MM.1S (cell line): Measurements from ENCODE around the gene LILRB4.

Experiments used
- DNase-seq: peaks from one replicate; pipeline ENCODE4 v3.0.0-alpha.2; 2015
- H2AFZ ChIP-seq: fragments of 300-600 bp; sonication (generic); 2 replicates; pipeline ENCODE4 v1.6.0; 2016; ENCODE audit warnings: antibody characterized with exemption, low read length
- H3F3A ChIP-seq: fragments of 300-600 bp; sonication (generic); 2 replicates; pipeline ENCODE4 v1.6.1; 2016; ENCODE audit warnings: mild to moderate bottlenecking, antibody characterized with exemption, low read length, moderate library complexity, mixed read lengths; ENCODE audit not compliant: insufficient read depth
- H3K27ac ChIP-seq: fragments of 300-600 bp; sonication (generic); 2 replicates; pipeline ENCODE4 v1.5.1; 2016; ENCODE audit warnings: mild to moderate bottlenecking, low read length
- H3K27me3 ChIP-seq: fragments of 300-600 bp; sonication (generic); replicated peaks from 2 replicates; pipeline ENCODE4 v1.6.0; 2016; ENCODE audit warnings: low read length; ENCODE audit not compliant: insufficient read depth
- H3K36me3 ChIP-seq: fragments of 300-600 bp; sonication (generic); replicated peaks from 2 replicates; pipeline ENCODE4 v1.6.1; 2016; ENCODE audit warnings: mild to moderate bottlenecking, low read length, mixed read lengths; ENCODE audit not compliant: insufficient read depth
- H3K4me1 ChIP-seq: fragments of 300-600 bp; sonication (generic); 2 replicates; pipeline ENCODE4 v1.6.1; 2016; ENCODE audit warnings: low read length, mixed read lengths
- H3K4me2 ChIP-seq: fragments of 300-600 bp; sonication (generic); 2 replicates; pipeline ENCODE4 v1.6.0; 2016; ENCODE audit warnings: low read depth, low read length
- H3K4me3 ChIP-seq: fragments of 300-600 bp; sonication (generic); 2 replicates; pipeline ENCODE4 v1.5.1; 2016; ENCODE audit warnings: low read length, mixed read lengths
- H3K79me2 ChIP-seq: fragments of 300-600 bp; sonication (generic); 2 replicates; pipeline ENCODE4 v1.6.1; 2016; ENCODE audit warnings: mixed run types, low read length, mixed read lengths
- H3K9ac ChIP-seq: fragments of 300-600 bp; sonication (generic); 2 replicates; pipeline ENCODE4 v1.6.1; 2016; ENCODE audit warnings: low read length, mixed read lengths
- H3K9me2 ChIP-seq: fragments of 300-600 bp; sonication (generic); replicated peaks from 2 replicates; pipeline ENCODE4 v1.6.1; 2016; ENCODE audit warnings: mild to moderate bottlenecking, low read length, mixed read lengths; ENCODE audit not compliant: insufficient read depth
- H3K9me3 ChIP-seq: fragments of 300-600 bp; sonication (generic); replicated peaks from 2 replicates; pipeline ENCODE4 v1.6.1; 2016; ENCODE audit warnings: mild to moderate bottlenecking, low read length, mixed read lengths; ENCODE audit not compliant: insufficient read depth
- H4K20me1 ChIP-seq: fragments of 300-600 bp; sonication (generic); 2 replicates; pipeline ENCODE4 v1.6.1; 2016; ENCODE audit warnings: mild to moderate bottlenecking, low read length, moderate library complexity, mixed read lengths; ENCODE audit not compliant: insufficient read depth
- EZH2 ChIP-seq: fragments of 300-600 bp; sonication (generic); optimal IDR thresholded peaks from 2 replicates; pipeline ENCODE3; 2017; ENCODE audit warnings: low read depth, mild to moderate bottlenecking, antibody characterized with exemption, low read length, mixed read lengths
- EZH2phosphoT487 ChIP-seq: fragments of 300-600 bp; sonication (generic); IDR thresholded peaks from 2 replicates; pipeline ENCODE4 v1.6.1; 2018; ENCODE audit warnings: antibody characterized with exemption, low read length
- TF ChIP-seq, protein P1 (sequence below): fragments of 300-600 bp; sonication (generic); IDR thresholded peaks from 2 replicates; pipeline ENCODE4 v1.5.1; 2016; ENCODE audit warnings: antibody characterized with exemption, low read length, mixed read lengths

Gene LILRB4

DNA sequence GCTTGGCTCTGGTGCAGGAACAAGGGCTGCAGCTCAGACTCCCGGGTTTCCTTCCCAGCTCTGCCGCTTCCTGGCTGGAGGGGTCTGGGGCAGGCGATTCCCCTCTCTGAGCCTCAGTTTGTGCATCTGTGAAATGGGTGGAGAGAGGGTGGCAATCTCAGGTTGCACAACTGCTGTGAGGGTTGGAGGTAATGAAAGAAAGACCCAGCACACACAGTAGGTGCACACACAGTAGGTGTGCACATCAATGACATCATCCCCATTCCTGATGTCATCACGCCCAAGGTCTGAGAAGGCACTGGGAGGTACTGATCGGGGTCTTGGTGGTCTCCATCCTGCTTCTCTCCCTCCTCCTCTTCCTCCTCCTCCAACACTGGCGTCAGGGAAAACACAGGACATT is 2.7 kb downstream of the LILRB4 start:
- Histone ChIP-seq H3K36me3 (no peaks in the 10 kb centered on the region), H4K20me1 (no peaks in the 10 kb centered on the region), H3K4me1 (peaks cover 27% of the 10 kb centered on the region), H3K9ac (no peak overlapping the region), H3K4me2 (peak overlapping the region; percentile 65; the same call in 1 of the 2 replicates), H2AFZ (no peak overlapping the region), H3K9me3 (no peaks in the 10 kb centered on the region), H3K27ac (peak overlapping the region; percentile 48; the same call in 1 of the 2 replicates), H3K4me3 (no peak overlapping the region; the same call in 1 of the 2 replicates), H3K79me2 (peaks cover 24% of the 10 kb centered on the region), H3F3A (peaks cover 17% of the 10 kb centered on the region; the same call in 1 of the 2 replicates), H3K9me2 (no peaks in the 10 kb centered on the region), H3K27me3 (peaks cover 18% of the 10 kb centered on the region)
- TF ChIP-seq EZH2phosphoT487 (no peak), EZH2 (no peak)
- TF ChIP-seq, protein P1, sequence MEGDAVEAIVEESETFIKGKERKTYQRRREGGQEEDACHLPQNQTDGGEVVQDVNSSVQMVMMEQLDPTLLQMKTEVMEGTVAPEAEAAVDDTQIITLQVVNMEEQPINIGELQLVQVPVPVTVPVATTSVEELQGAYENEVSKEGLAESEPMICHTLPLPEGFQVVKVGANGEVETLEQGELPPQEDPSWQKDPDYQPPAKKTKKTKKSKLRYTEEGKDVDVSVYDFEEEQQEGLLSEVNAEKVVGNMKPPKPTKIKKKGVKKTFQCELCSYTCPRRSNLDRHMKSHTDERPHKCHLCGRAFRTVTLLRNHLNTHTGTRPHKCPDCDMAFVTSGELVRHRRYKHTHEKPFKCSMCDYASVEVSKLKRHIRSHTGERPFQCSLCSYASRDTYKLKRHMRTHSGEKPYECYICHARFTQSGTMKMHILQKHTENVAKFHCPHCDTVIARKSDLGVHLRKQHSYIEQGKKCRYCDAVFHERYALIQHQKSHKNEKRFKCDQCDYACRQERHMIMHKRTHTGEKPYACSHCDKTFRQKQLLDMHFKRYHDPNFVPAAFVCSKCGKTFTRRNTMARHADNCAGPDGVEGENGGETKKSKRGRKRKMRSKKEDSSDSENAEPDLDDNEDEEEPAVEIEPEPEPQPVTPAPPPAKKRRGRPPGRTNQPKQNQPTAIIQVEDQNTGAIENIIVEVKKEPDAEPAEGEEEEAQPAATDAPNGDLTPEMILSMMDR, result no peak
- DNase-seq, result no peak

DNA sequence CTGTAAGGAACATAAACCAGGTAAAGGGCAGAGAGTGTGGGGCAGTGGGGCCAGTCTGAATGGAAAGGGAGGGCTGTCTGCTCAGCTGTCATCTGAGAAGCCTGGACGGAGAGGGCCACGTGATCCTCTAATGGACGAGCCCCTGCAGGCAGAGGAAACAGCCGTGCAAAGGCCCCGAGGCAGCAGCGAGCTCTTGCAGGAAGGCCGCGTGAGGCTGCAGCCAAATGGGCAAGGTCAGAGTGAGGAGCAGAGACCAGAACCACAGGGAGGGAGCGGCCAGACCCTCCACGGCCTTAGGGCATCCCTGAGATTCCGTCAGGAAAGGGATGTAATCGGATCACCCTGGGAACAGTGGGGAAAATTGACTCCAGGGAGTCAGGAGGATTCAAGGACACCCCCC is 4.4 kb downstream of the LILRB4 start:
- H3K9ac ChIP-seq, result no peak overlapping the region
- H3K4me2 ChIP-seq, result no peak overlapping the region
- no peaks in the 10 kb centered on the region for H3K9me3 ChIP-seq
- no peak overlapping the region for H2AFZ ChIP-seq
- DNase-seq, result no peak
- peaks cover 24% of the 10 kb centered on the region for H3K79me2 ChIP-seq
- no peaks in the 10 kb centered on the region for H4K20me1 ChIP-seq
- no peak overlapping the region for H3K4me3 ChIP-seq
- no peak for TF ChIP-seq EZH2
- TF ChIP-seq, protein P1, result no peak
- TF ChIP-seq EZH2phosphoT487, result no peak
- H3K4me1 ChIP-seq, result peaks cover 17% of the 10 kb centered on the region
- no peaks in the 10 kb centered on the region for H3K9me2 ChIP-seq
- H3F3A ChIP-seq, result peaks cover 12% of the 10 kb centered on the region; the same call in 1 of the 2 replicates
- H3K36me3 ChIP-seq, result no peaks in the 10 kb centered on the region
- no peak overlapping the region; the same call in 1 of the 2 replicates for H3K27ac ChIP-seq
- peaks cover 5% of the 10 kb centered on the region; the same call in 1 of the 2 replicates for H3K27me3 ChIP-seq

DNA sequence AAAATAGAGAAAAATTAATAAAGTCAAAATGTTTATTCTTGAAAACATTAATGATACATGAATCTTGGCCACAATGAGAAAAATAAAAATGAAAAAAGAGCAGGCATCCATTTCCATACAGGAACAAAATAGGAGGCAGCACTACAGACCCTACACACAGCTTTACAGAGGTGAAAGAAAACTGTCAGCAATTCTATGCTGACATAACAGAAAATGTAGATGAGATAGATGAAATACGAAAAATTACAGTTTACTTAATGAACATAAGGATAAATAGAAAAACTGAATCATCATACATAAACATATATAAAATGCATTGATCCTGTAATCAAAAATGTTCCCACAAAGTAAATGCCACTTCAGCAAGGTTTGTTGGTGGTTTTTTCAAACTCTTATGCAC is 5.6 kb downstream of the LILRB4 start:
- no peak overlapping the region for H3K4me3 ChIP-seq
- H3K9me3 ChIP-seq, result no peaks in the 10 kb centered on the region
- H3F3A ChIP-seq, result peaks cover 8% of the 10 kb centered on the region; the same call in 1 of the 2 replicates
- H3K79me2 ChIP-seq, result peaks cover 24% of the 10 kb centered on the region
- no peak overlapping the region for H3K4me2 ChIP-seq
- H4K20me1 ChIP-seq, result no peaks in the 10 kb centered on the region
- H3K4me1 ChIP-seq, result peaks cover 19% of the 10 kb centered on the region
- no peak for DNase-seq
- H3K9ac ChIP-seq, result no peak overlapping the region
- no peaks in the 10 kb centered on the region for H3K9me2 ChIP-seq
- H3K27me3 ChIP-seq, result peaks cover 5% of the 10 kb centered on the region; the same call in 1 of the 2 replicates
- H3K36me3 ChIP-seq, result no peaks in the 10 kb centered on the region
- H2AFZ ChIP-seq, result no peak overlapping the region
- H3K27ac ChIP-seq, result peak overlapping the region; percentile 35; the same call in 1 of the 2 replicates
- TF ChIP-seq, protein P1, result no peak
- TF ChIP-seq EZH2phosphoT487 (no peak), EZH2 (no peak)
